Measurements from ENCODE around the gene PACS2. TPM values are rescaled to one million over a fixed set of nuclear protein-coding genes. Genes with fewer than 3 reads are reported as not detected.

The PACS2 gene
- polyA plus RNA-seq, 1 of the 3 experiments (the other 2 are of a cell fraction) = 42.7 TPM

DNA sequence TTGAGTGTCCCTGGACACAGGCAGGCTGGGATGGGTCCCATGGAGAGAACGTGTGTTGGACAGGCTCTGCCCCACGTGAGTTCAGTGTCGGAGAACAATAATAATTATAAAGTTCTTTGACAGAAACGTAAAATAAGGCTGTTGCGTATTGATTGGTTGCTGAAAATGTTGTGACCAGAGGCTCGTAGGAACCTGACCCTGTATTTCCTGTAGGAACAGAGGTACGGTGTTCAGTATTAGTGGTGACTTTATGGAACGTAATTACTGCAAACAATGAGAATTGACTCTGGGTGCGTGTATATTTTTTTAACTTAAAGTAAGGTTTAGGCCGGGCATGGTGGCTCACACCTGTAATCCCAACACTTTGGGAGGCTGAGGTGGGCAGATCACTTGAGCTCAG is 112.9 kb downstream of the PACS2 start:
- Histone ChIP-seq H3K4me3 (ENCODE audit: low read depth in 2 of 2, low read length in 1 of 2) (no peak overlapping the region), H3K27ac (ENCODE audit: low read depth in 2 of 2, low read length in 1 of 2) (no peak overlapping the region), H2AFZ (ENCODE audit: low read depth) (no peak overlapping the region), H3K79me2 (ENCODE audit: insufficient read depth) (peaks cover 100% of the 10 kb centered on the region), H3K27me3 (ENCODE audit: insufficient read depth) (no peaks in the 10 kb centered on the region), H3K9me3 (no peaks in the 10 kb centered on the region), H3F3A (replicated peaks; ENCODE audit: insufficient read depth) (peaks cover 28% of the 10 kb centered on the region), H3K9me2 (no peaks in the 10 kb centered on the region), H3K4me2 (no peak overlapping the region), H4K20me1 (ENCODE audit: insufficient read depth) (peaks cover 83% of the 10 kb centered on the region), H3K9ac (no peak overlapping the region), H3K4me1 (ENCODE audit: control insufficient read depth in 1 of 2, insufficient read depth in 2 of 2, low read depth in 1 of 2, low read length in 1 of 2) (peaks cover 0 to 14% of the 10 kb centered on the region in 2 experiments; a peak in 1 of 4 replicates), H3K36me3 (replicated peaks in 1 of 2; ENCODE audit: control insufficient read depth in 1 of 2, insufficient read depth in 2 of 2, low read length in 1 of 2) (peaks cover 6 to 20% of the 10 kb centered on the region in 2 experiments)
- no peak for TF ChIP-seq EP300 (IDR thresholded peaks at IDR 0.05; ENCODE audit: borderline replicate concordance in 1 of 2, low read depth in 1 of 2, low read length in 1 of 2)
- no peak for TF ChIP-seq ELF1 (IDR thresholded peaks at IDR 0.05)
- no peak for TF ChIP-seq JUND (IDR thresholded peaks at IDR 0.05)
- no peak for TF ChIP-seq MEF2A (IDR thresholded peaks at IDR 0.05; ENCODE audit: borderline replicate concordance, low read depth)
- TF ChIP-seq GATA2 (CRISPR knock-in tag; IDR thresholded peaks at IDR 0.05) = no peak
- TF ChIP-seq MXI1 (IDR thresholded peaks at IDR 0.05; ENCODE audit: low read depth, low read length) = no peak
- TF ChIP-seq, protein P1, sequence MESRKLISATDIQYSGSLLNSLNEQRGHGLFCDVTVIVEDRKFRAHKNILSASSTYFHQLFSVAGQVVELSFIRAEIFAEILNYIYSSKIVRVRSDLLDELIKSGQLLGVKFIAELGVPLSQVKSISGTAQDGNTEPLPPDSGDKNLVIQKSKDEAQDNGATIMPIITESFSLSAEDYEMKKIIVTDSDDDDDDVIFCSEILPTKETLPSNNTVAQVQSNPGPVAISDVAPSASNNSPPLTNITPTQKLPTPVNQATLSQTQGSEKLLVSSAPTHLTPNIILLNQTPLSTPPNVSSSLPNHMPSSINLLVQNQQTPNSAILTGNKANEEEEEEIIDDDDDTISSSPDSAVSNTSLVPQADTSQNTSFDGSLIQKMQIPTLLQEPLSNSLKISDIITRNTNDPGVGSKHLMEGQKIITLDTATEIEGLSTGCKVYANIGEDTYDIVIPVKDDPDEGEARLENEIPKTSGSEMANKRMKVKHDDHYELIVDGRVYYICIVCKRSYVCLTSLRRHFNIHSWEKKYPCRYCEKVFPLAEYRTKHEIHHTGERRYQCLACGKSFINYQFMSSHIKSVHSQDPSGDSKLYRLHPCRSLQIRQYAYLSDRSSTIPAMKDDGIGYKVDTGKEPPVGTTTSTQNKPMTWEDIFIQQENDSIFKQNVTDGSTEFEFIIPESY (IDR thresholded peaks at IDR 0.05; ENCODE audit: borderline replicate concordance, low read depth) = no peak
- TF ChIP-seq, protein P2, sequence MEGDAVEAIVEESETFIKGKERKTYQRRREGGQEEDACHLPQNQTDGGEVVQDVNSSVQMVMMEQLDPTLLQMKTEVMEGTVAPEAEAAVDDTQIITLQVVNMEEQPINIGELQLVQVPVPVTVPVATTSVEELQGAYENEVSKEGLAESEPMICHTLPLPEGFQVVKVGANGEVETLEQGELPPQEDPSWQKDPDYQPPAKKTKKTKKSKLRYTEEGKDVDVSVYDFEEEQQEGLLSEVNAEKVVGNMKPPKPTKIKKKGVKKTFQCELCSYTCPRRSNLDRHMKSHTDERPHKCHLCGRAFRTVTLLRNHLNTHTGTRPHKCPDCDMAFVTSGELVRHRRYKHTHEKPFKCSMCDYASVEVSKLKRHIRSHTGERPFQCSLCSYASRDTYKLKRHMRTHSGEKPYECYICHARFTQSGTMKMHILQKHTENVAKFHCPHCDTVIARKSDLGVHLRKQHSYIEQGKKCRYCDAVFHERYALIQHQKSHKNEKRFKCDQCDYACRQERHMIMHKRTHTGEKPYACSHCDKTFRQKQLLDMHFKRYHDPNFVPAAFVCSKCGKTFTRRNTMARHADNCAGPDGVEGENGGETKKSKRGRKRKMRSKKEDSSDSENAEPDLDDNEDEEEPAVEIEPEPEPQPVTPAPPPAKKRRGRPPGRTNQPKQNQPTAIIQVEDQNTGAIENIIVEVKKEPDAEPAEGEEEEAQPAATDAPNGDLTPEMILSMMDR (IDR thresholded peaks at IDR 0.05) = no peak
- TF ChIP-seq SIN3A (IDR thresholded peaks at IDR 0.05; ENCODE audit: borderline replicate concordance, low read depth, low read length) = no peak
- TF ChIP-seq CHD2 (IDR thresholded peaks at IDR 0.05; ENCODE audit: low read length, partially characterized antibody) = no peak
- TF ChIP-seq, protein P3, sequence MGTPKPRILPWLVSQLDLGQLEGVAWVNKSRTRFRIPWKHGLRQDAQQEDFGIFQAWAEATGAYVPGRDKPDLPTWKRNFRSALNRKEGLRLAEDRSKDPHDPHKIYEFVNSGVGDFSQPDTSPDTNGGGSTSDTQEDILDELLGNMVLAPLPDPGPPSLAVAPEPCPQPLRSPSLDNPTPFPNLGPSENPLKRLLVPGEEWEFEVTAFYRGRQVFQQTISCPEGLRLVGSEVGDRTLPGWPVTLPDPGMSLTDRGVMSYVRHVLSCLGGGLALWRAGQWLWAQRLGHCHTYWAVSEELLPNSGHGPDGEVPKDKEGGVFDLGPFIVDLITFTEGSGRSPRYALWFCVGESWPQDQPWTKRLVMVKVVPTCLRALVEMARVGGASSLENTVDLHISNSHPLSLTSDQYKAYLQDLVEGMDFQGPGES (IDR thresholded peaks at IDR 0.05; ENCODE audit: low read depth, low read length) = no peak
- no peak for TF ChIP-seq TEAD4 (IDR thresholded peaks at IDR 0.05; ENCODE audit: borderline replicate concordance, insufficient read depth)
- no peak for TF ChIP-seq GABPA (IDR thresholded peaks at IDR 0.05; ENCODE audit: low read depth)
- TF ChIP-seq NRF1 (IDR thresholded peaks at IDR 0.05; ENCODE audit: low read depth, low read length) = no peak
- TF ChIP-seq, protein P4, sequence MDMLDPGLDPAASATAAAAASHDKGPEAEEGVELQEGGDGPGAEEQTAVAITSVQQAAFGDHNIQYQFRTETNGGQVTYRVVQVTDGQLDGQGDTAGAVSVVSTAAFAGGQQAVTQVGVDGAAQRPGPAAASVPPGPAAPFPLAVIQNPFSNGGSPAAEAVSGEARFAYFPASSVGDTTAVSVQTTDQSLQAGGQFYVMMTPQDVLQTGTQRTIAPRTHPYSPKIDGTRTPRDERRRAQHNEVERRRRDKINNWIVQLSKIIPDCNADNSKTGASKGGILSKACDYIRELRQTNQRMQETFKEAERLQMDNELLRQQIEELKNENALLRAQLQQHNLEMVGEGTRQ (IDR thresholded peaks at IDR 0.05; ENCODE audit: borderline replicate concordance, low read depth, low read length) = no peak
- TF ChIP-seq, protein P5, sequence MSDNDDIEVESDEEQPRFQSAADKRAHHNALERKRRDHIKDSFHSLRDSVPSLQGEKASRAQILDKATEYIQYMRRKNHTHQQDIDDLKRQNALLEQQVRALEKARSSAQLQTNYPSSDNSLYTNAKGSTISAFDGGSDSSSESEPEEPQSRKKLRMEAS (IDR thresholded peaks at IDR 0.05; ENCODE audit: low read depth) = no peak
- no peak for TF ChIP-seq NFIC (IDR thresholded peaks at IDR 0.05; ENCODE audit: borderline replicate concordance)
- no peak for TF ChIP-seq FOXM1 (IDR thresholded peaks at IDR 0.05; ENCODE audit: low read depth)
- no peak for TF ChIP-seq POLR2AphosphoS5 (IDR thresholded peaks at IDR 0.05; ENCODE audit: low read depth, low read length)
- TF ChIP-seq, protein P6, sequence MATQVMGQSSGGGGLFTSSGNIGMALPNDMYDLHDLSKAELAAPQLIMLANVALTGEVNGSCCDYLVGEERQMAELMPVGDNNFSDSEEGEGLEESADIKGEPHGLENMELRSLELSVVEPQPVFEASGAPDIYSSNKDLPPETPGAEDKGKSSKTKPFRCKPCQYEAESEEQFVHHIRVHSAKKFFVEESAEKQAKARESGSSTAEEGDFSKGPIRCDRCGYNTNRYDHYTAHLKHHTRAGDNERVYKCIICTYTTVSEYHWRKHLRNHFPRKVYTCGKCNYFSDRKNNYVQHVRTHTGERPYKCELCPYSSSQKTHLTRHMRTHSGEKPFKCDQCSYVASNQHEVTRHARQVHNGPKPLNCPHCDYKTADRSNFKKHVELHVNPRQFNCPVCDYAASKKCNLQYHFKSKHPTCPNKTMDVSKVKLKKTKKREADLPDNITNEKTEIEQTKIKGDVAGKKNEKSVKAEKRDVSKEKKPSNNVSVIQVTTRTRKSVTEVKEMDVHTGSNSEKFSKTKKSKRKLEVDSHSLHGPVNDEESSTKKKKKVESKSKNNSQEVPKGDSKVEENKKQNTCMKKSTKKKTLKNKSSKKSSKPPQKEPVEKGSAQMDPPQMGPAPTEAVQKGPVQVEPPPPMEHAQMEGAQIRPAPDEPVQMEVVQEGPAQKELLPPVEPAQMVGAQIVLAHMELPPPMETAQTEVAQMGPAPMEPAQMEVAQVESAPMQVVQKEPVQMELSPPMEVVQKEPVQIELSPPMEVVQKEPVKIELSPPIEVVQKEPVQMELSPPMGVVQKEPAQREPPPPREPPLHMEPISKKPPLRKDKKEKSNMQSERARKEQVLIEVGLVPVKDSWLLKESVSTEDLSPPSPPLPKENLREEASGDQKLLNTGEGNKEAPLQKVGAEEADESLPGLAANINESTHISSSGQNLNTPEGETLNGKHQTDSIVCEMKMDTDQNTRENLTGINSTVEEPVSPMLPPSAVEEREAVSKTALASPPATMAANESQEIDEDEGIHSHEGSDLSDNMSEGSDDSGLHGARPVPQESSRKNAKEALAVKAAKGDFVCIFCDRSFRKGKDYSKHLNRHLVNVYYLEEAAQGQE (IDR thresholded peaks at IDR 0.05; ENCODE audit: low read depth, low read length) = no peak
- 96% methylated on average over 10 of the region's 10 CpGs for WGBS (ENCODE audit: low lambda C conversion rate)
- ChIA-PET CTCF (no interaction called here), POLR2A (no interaction called here)
- DNase-seq = no peak

Measured in SK-N-SH (cell line).